HG03196 (cell line): ENCODE data around the gene DEFB112.

ENCODE experiments used
- ATAC-seq: cut with Tn5 transposase; IDR thresholded peaks from one replicate; pipeline ENCODE4 v1.9.1; 2021; ENCODE audit not compliant: unreplicated experiment

The DEFB112 gene

GRCh38 chr6:50003139-50003538, 46.6 kb downstream of the DEFB112 start:
- ATAC-seq = no peak

DNA sequence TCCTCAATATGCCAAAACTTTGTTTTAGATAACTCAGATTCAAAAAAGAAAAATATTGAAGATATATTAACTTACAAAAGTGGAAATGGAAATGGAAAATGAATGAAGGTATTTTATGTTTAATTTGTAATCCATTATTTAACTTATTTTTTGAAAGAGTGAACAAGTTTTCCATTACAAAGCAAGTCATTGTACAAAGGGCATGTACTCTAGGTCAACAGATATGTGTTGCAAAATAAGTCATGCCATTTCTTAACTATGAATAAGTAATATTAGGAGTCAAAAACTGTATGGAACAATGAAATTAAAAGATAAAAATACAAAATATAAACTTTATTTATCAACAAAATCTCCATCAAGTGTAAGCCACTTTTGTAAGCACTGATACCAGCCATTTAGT, 54.5 kb downstream of the DEFB112 start:
- ATAC-seq = no peak
